Measurements from ENCODE around the gene OSTM1.

GRCh38 chr6:108097882-108098281, 23.3 kb upstream of the OSTM1 start:
- TF ChIP-seq, protein P1, sequence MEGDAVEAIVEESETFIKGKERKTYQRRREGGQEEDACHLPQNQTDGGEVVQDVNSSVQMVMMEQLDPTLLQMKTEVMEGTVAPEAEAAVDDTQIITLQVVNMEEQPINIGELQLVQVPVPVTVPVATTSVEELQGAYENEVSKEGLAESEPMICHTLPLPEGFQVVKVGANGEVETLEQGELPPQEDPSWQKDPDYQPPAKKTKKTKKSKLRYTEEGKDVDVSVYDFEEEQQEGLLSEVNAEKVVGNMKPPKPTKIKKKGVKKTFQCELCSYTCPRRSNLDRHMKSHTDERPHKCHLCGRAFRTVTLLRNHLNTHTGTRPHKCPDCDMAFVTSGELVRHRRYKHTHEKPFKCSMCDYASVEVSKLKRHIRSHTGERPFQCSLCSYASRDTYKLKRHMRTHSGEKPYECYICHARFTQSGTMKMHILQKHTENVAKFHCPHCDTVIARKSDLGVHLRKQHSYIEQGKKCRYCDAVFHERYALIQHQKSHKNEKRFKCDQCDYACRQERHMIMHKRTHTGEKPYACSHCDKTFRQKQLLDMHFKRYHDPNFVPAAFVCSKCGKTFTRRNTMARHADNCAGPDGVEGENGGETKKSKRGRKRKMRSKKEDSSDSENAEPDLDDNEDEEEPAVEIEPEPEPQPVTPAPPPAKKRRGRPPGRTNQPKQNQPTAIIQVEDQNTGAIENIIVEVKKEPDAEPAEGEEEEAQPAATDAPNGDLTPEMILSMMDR (IDR thresholded peaks at IDR 0.05), result no peak
- TF ChIP-seq JUND (IDR thresholded peaks at IDR 0.05) (no peak), SIN3A (IDR thresholded peaks at IDR 0.05; ENCODE audit: borderline replicate concordance, low read depth, low read length) (no peak), MXI1 (IDR thresholded peaks at IDR 0.05; ENCODE audit: low read depth, low read length) (no peak), RAD21 (IDR thresholded peaks at IDR 0.05; ENCODE audit: low read length) (no peak), YY1 (IDR thresholded peaks at IDR 0.05; ENCODE audit: low read depth) (no peak), TCF12 (IDR thresholded peaks at IDR 0.05) (no peak; the same call in 1 of the 2 replicates)

Measured in SK-N-SH (cell line).